Neural progenitor cell (in vitro differentiated cells): ENCODE measurements around the gene EYS.

ENCODE experiments used
- CTCF ChIP-seq: fragments of 200-600 bp; sonication (generic); IDR thresholded peaks from 2 replicates; pipeline ENCODE4 v1.5.1; 2017; ENCODE audit warnings: antibody characterized with exemption, mild to moderate bottlenecking
- EZH2 ChIP-seq: fragments of 200-600 bp; sonication (generic); IDR thresholded peaks from 2 replicates; pipeline ENCODE4 v1.6.1; 2017; ENCODE audit warnings: antibody characterized with exemption, mild to moderate bottlenecking, moderate library complexity

- TF ChIP-seq CTCF (no peak), EZH2 (no peak)
These were observed 1759.1 kb downstream of the EYS start for GRCh38 chr6:63947792-63948529.
